ENCODE data around the gene METTL6. TPM values are rescaled to one million over a fixed set of nuclear protein-coding genes. Genes with fewer than 3 reads are reported as not detected.
A peak's percentile ranks its signal among the peaks of the same experiment; 100 is the strongest.
"Not testable (repeated sequence)": the region's sequence is repeated elsewhere in the genome, so short reads cannot be mapped to it uniquely, and the experiment has no call there.

The METTL6 gene
- total RNA-seq, 2 experiments from 2014 or later, result 18.6 to 19.3 TPM

DNA sequence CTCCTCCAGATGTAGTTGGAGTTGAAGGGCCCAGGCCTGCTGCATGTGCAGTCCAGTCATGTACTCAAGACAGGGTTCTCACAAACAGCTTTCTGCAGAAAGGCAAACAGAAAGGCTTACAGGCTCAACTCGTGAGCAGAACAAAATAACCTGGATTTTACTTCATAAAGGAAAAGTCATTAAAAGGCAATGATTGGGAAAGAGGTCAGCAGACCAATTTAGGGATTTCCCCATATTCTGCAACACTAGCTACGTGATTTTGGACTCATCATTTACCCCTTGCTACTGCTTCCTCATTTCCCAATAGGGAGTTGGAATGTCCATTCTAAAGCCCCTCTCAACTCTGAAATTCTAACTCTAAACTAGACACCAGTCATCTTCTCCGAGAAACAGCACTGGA, 18.1 kb downstream of the METTL6 start:
- no peak overlapping the region for H3K4me3 Mint-ChIP-seq

GRCh38 chr3:15405448-15406050, 21.8 kb downstream of the METTL6 start:
- H3K9me3 Mint-ChIP-seq, result no peaks in the 10 kb centered on the region
- DNase-seq (no peak), ATAC-seq (ENCODE audit: low read depth) (no peak)
- no peak overlapping the region for H3K4me3 Mint-ChIP-seq
- POLR2A ChIA-PET, result interaction anchor here (1.3 to 1.7 kb wide), 2 partner anchors 138 to 151 kb away, joined by 4 to 5 read pairs; no protein-coding TSS in a partner anchor
- H3K4me1 Mint-ChIP-seq, result peaks cover 4% of the 10 kb centered on the region
- peaks cover 7% of the 10 kb centered on the region for H3K36me3 Mint-ChIP-seq
- H3K27ac Mint-ChIP-seq, result no peak overlapping the region
- H3K27me3 Mint-ChIP-seq, result no peaks in the 10 kb centered on the region

More for the DNA sequence above, 18.1 kb downstream of the METTL6 start:
- no peaks in the 10 kb centered on the region for H3K27me3 Mint-ChIP-seq
- no peak overlapping the region for H3K27ac Mint-ChIP-seq
- POLR2A ChIA-PET, result no interaction called here
- no peaks in the 10 kb centered on the region for H3K4me1 Mint-ChIP-seq
- H3K9me3 Mint-ChIP-seq, result no peaks in the 10 kb centered on the region
- ATAC-seq (ENCODE audit: low read depth) (no peak), DNase-seq (no peak)
- H3K36me3 Mint-ChIP-seq, result peaks cover 15% of the 10 kb centered on the region

DNA sequence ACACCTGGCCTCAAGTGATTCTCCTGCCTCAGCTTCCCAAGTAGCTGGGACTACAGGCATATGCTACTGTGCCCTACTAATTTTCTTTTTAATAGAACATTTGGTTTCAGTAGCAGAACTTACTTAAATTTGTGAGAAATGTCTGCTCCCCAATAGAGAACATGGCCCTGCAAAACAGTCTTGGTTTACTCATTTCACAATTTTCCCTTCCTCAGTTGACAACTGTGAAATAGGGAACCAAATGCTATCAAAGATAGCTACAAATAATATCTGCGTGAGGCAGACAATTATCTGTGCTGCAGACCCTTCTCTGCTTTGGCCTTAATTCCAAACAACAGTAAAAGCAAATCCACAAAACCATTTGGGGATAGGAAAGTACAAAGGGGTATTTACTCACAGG, 22.6 kb downstream of the METTL6 start:
- Mint-ChIP-seq H3K27me3 (no peaks in the 10 kb centered on the region), H3K36me3 (peaks cover 7% of the 10 kb centered on the region), H3K4me3 (no peak overlapping the region), H3K4me1 (peaks cover 12% of the 10 kb centered on the region), H3K9me3 (no peaks in the 10 kb centered on the region), H3K27ac (no peak overlapping the region)
- ATAC-seq (ENCODE audit: low read depth) (no peak), DNase-seq (no peak)
- POLR2A ChIA-PET, result interaction anchor here (1.3 to 1.7 kb wide), 2 partner anchors 137 to 152 kb away, joined by 4 to 5 read pairs; no protein-coding TSS in a partner anchor

GRCh38 chr3:15403965-15404364, 23.4 kb downstream of the METTL6 start:
- Mint-ChIP-seq H3K27ac (no peak overlapping the region), H3K4me1 (peaks cover 19% of the 10 kb centered on the region), H3K4me3 (no peak overlapping the region), H3K36me3 (peaks cover 5% of the 10 kb centered on the region), H3K9me3 (no peaks in the 10 kb centered on the region), H3K27me3 (no peaks in the 10 kb centered on the region)
- ATAC-seq (ENCODE audit: low read depth) (no peak), DNase-seq (no peak)
- POLR2A ChIA-PET, result no interaction called here

- H3K4me1 Mint-ChIP-seq, result peaks cover 23% of the 10 kb centered on the region
- POLR2A ChIA-PET, result no interaction called here
- ATAC-seq (ENCODE audit: low read depth) (no peak), DNase-seq (no peak)
- no peaks in the 10 kb centered on the region for H3K9me3 Mint-ChIP-seq
- H3K27me3 Mint-ChIP-seq, result no peaks in the 10 kb centered on the region
- H3K27ac Mint-ChIP-seq, result no peak overlapping the region
- H3K36me3 Mint-ChIP-seq, result peaks cover 4% of the 10 kb centered on the region
- no peak overlapping the region for H3K4me3 Mint-ChIP-seq
These were observed 23.8 kb downstream of the METTL6 start for GRCh38 chr3:15403495-15403894.

DNA sequence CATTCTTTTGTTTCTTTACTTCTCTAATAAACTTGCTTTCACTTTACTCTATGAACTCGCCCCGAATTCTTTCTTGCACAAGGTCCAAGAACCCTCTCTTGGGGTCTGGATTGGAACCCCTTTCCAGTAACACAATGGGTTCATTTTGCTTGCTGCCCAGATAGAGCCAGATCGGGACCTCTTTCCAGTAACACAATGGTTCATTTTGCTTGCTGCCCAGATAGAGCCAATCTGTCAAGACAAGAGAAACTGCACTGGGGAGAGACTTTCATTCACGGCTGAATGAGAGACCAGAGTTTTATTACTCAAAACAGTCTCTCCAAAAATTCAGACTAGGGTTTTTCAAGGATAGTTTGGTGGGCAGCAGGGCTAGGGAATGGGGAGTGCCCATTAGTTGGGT, 25.4 kb downstream of the METTL6 start:
- Mint-ChIP-seq H3K4me3 (no peak overlapping the region), H3K9me3 (no peaks in the 10 kb centered on the region), H3K4me1 (peaks cover 26% of the 10 kb centered on the region), H3K36me3 (peaks cover 8% of the 10 kb centered on the region), H3K27me3 (no peaks in the 10 kb centered on the region), H3K27ac (no peak overlapping the region)
- POLR2A ChIA-PET, result no interaction called here
- DNase-seq, result no peak
- no peak for ATAC-seq (ENCODE audit: low read depth)

DNA sequence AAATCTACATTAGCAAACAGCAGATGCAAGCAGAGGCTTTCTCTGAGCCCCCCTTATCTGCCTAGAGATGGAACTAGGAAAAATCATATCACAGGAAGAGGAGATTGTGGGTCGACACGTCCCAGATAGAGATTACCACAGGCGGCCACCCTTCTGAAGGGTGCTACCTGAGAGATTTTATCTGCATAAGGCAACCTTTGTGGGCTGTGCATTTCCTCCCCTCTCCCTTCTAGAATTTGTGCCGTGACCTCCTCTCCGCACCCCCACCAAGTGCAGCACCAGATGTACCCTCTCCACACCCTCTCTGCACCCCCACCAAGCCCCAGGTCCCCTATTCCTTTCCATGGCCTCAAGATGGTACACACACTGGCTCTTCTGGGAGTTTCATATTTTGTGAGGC, 27.4 kb downstream of the METTL6 start:
- Mint-ChIP-seq H3K36me3 (peaks cover 8% of the 10 kb centered on the region), H3K27me3 (peaks cover 6% of the 10 kb centered on the region), H3K4me1 (peaks cover 26% of the 10 kb centered on the region), H3K4me3 (peak overlapping the region; percentile 41), H3K27ac (peak overlapping the region; percentile 8), H3K9me3 (no peaks in the 10 kb centered on the region)
- POLR2A ChIA-PET, result no interaction called here
- DNase-seq, result peak; percentile 34
- ATAC-seq (ENCODE audit: low read depth), result peak; percentile 73

DNA sequence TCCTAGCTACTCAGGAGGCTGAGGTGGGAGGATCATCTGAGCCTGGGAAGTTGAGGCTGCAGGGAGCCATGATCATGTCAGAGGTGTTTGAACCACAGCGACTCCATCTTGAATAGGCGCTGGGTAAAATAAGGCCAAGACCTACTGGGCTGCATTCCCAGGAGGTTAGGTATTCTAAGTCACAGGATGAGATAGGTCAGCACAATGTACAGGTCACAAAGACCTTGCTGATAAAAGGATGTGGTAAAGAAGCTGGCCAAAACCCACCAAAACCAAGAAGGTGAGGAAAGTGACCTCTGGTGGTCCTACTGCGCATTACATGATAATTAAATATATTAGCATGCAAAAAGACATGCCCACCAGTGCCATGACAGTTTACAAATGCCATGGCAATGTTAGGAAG, 28.6 kb downstream of the METTL6 start:
- H3K4me3 Mint-ChIP-seq; H3K27me3 Mint-ChIP-seq; ATAC-seq (ENCODE audit: low read depth); H3K36me3 Mint-ChIP-seq; DNase-seq; H3K9me3 Mint-ChIP-seq; H3K27ac Mint-ChIP-seq; POLR2A ChIA-PET: not testable (repeated sequence)
- peaks cover 26% of the 10 kb centered on the region for H3K4me1 Mint-ChIP-seq

- H3K9me3 Mint-ChIP-seq; ATAC-seq (ENCODE audit: low read depth); H3K4me1 Mint-ChIP-seq; H3K27ac Mint-ChIP-seq; DNase-seq; H3K36me3 Mint-ChIP-seq; POLR2A ChIA-PET; H3K4me3 Mint-ChIP-seq: not testable (repeated sequence)
- H3K27me3 Mint-ChIP-seq, result peaks cover 11% of the 10 kb centered on the region
These were observed 34.1 kb downstream of the METTL6 start for GRCh38 chr3:15393252-15393651.

DNA sequence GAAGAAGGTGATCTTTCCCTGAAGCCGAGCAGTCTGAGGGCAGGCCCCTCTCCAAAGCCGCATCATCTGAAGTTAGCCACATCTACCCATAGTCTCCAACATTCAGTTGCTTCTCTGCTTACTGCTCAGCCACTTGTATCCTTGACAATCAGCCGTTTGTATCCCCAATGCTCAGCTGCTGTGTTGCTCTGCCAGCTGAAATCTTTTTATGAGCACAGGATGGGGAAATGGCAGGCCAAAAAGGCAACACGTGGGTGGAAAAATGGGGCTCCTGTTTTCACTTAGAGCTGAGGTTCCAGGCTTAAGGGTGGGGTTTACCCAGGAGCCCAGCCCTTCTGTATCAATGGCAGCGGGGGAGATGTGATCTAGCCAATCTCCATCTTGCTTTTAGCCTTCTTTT, 36.3 kb downstream of the METTL6 start:
- DNase-seq (no peak), ATAC-seq (ENCODE audit: low read depth) (no peak)
- Mint-ChIP-seq H3K4me3 (no peak overlapping the region), H3K27ac (no peak overlapping the region), H3K9me3 (peaks cover 2% of the 10 kb centered on the region), H3K27me3 (peaks cover 9% of the 10 kb centered on the region), H3K4me1 (no peaks in the 10 kb centered on the region), H3K36me3 (peaks cover 4% of the 10 kb centered on the region)
- POLR2A ChIA-PET, result no interaction called here

- no peak for DNase-seq
- peaks cover 6% of the 10 kb centered on the region for H3K9me3 Mint-ChIP-seq
- peaks cover 8% of the 10 kb centered on the region for H3K27me3 Mint-ChIP-seq
- no peak overlapping the region for H3K27ac Mint-ChIP-seq
- ATAC-seq (ENCODE audit: low read depth), result no peak
- H3K4me3 Mint-ChIP-seq, result no peak overlapping the region
- POLR2A ChIA-PET, result no interaction called here
- peaks cover 5% of the 10 kb centered on the region for H3K36me3 Mint-ChIP-seq
- peaks cover 2% of the 10 kb centered on the region for H3K4me1 Mint-ChIP-seq
These were observed 36.9 kb downstream of the METTL6 start for GRCh38 chr3:15390460-15390859.

DNA sequence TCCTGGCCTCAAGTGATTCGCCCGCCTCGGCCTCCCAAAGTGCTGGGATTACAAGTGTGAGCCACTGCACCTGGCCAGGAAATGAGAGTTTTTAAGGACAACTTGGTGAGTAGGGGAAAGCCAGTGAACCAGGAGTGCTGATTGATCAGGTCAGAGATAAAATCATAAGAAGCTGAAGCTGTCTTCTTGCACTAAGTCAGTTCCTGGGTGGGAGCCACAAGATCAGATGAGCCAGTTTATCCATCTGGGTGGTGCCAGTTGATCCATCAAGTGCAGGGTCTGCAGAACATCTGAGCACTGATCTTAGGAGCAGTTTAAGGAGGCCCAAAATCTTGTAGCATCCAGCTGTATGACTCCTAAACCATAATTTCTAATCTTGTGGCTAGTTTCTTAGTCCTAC, 39.0 kb downstream of the METTL6 start:
- ATAC-seq (ENCODE audit: low read depth); H3K36me3 Mint-ChIP-seq; H3K9me3 Mint-ChIP-seq; H3K4me1 Mint-ChIP-seq; POLR2A ChIA-PET; DNase-seq; H3K4me3 Mint-ChIP-seq; H3K27ac Mint-ChIP-seq; H3K27me3 Mint-ChIP-seq: not testable (repeated sequence)

GRCh38 chr3:15387735-15388134, 39.6 kb downstream of the METTL6 start:
- H3K27me3 Mint-ChIP-seq, result peaks cover 5% of the 10 kb centered on the region
- ATAC-seq (ENCODE audit: low read depth), result no peak
- no peak overlapping the region for H3K4me3 Mint-ChIP-seq
- H3K9me3 Mint-ChIP-seq, result peaks cover 6% of the 10 kb centered on the region
- H3K36me3 Mint-ChIP-seq, result peaks cover 5% of the 10 kb centered on the region
- POLR2A ChIA-PET, result no interaction called here
- no peak overlapping the region for H3K27ac Mint-ChIP-seq
- no peak for DNase-seq
- peaks cover 2% of the 10 kb centered on the region for H3K4me1 Mint-ChIP-seq

- no peak overlapping the region for H3K4me3 Mint-ChIP-seq
- peaks cover 3% of the 10 kb centered on the region for H3K27me3 Mint-ChIP-seq
- POLR2A ChIA-PET, result no interaction called here
- H3K27ac Mint-ChIP-seq, result no peak overlapping the region
- ATAC-seq (ENCODE audit: low read depth) (no peak), DNase-seq (no peak)
- peaks cover 6% of the 10 kb centered on the region for H3K9me3 Mint-ChIP-seq
- peaks cover 5% of the 10 kb centered on the region for H3K36me3 Mint-ChIP-seq
- peaks cover 2% of the 10 kb centered on the region for H3K4me1 Mint-ChIP-seq
These were observed 40.2 kb downstream of the METTL6 start for GRCh38 chr3:15387171-15387581.

- H3K27me3 Mint-ChIP-seq; H3K4me1 Mint-ChIP-seq; ATAC-seq (ENCODE audit: low read depth); POLR2A ChIA-PET; H3K36me3 Mint-ChIP-seq; H3K4me3 Mint-ChIP-seq; H3K27ac Mint-ChIP-seq; H3K9me3 Mint-ChIP-seq; DNase-seq: not testable (repeated sequence)
These were observed 40.7 kb downstream of the METTL6 start for GRCh38 chr3:15386654-15386955.
